SK-N-SH treated with all-trans-retinoic acid at 6 μM for 48 hours (cell line): ENCODE results near the gene KCNQ5.

Experiments used
- ARNTL ChIP-seq: fragments of 450-650 bp; formaldehyde crosslinking; IDR thresholded peaks from 2 replicates; pipeline ENCODE4 v1.5.0; 2020; ENCODE audit warnings: low read depth, mild to moderate bottlenecking, moderate library complexity, borderline replicate concordance
- BACH2 ChIP-seq: fragments of 250-450 bp; sonication (Bioruptor Pico); IDR thresholded peaks from 2 replicates; pipeline ENCODE4 v1.9.0; 2021; ENCODE audit warnings: mild to moderate bottlenecking, borderline replicate concordance
- CREB5 ChIP-seq: fragments of 250-450 bp; sonication (Bioruptor Pico); IDR thresholded peaks from 2 replicates; pipeline ENCODE4 v1.5.1; 2020; ENCODE audit warnings: low read depth, mild to moderate bottlenecking, moderate library complexity
- CSDC2 ChIP-seq: fragments of 250-450 bp; sonication (Bioruptor Pico); IDR thresholded peaks from 2 replicates; pipeline ENCODE4 v1.5.0; 2020; ENCODE audit warnings: mild to moderate bottlenecking, moderate library complexity
- GLIS3 ChIP-seq: fragments of 250-450 bp; sonication (Bioruptor Pico); IDR thresholded peaks from 2 replicates; pipeline ENCODE4 v1.5.0; 2020; ENCODE audit warnings: mild to moderate bottlenecking, moderate library complexity
- ISL1 ChIP-seq: fragments of 250-450 bp; sonication (Bioruptor Pico); IDR thresholded peaks from 2 replicates; pipeline ENCODE4 v2.1.2; 2022; ENCODE audit warnings: mild to moderate bottlenecking, moderate library complexity
- PATZ1 ChIP-seq: fragments of 250-450 bp; sonication (Bioruptor Pico); IDR thresholded peaks from 2 replicates; pipeline ENCODE4 v1.8.0; 2020; ENCODE audit warnings: mild to moderate bottlenecking, moderate library complexity, borderline replicate concordance
- RARB ChIP-seq: fragments of 250-450 bp; sonication (Bioruptor Pico); IDR thresholded peaks from 2 replicates; pipeline ENCODE4 v1.8.0; 2021; ENCODE audit warnings: mild to moderate bottlenecking, moderate library complexity
- TSHZ2 ChIP-seq: fragments of 250-450 bp; sonication (Bioruptor Pico); IDR thresholded peaks from 2 replicates; pipeline ENCODE4 v1.5.0; 2020; ENCODE audit warnings: mild to moderate bottlenecking, moderate library complexity
- ZFP30 ChIP-seq: fragments of 450-650 bp; formaldehyde crosslinking; IDR thresholded peaks from 2 replicates; pipeline ENCODE4 v1.5.0; 2022; ENCODE audit warnings: mild to moderate bottlenecking, moderate library complexity
- ZNF565 ChIP-seq: fragments of 450-650 bp; formaldehyde crosslinking; conservative IDR thresholded peaks from 2 replicates; pipeline ENCODE4 v1.5.0; 2020; ENCODE audit warnings: low read depth, mild to moderate bottlenecking, moderate library complexity
- TF ChIP-seq, protein P1 (sequence below): fragments of 250-450 bp; sonication (Bioruptor Pico); IDR thresholded peaks from 2 replicates; pipeline ENCODE4 v1.5.1; 2021; ENCODE audit warnings: mild to moderate bottlenecking, moderate library complexity

- TF ChIP-seq ISL1 (CRISPR knock-in tag), result no peak
- no peak for TF ChIP-seq CSDC2 (CRISPR knock-in tag)
- TF ChIP-seq ZFP30 (CRISPR knock-in tag), result no peak
- TF ChIP-seq RARB (CRISPR knock-in tag), result no peak
- TF ChIP-seq PATZ1, result no peak
- TF ChIP-seq TSHZ2 (CRISPR knock-in tag), result no peak
- no peak for TF ChIP-seq ARNTL (CRISPR knock-in tag)
- no peak for TF ChIP-seq BACH2 (CRISPR knock-in tag)
- TF ChIP-seq ZNF565 (CRISPR knock-in tag), result no peak
- TF ChIP-seq, protein P1, sequence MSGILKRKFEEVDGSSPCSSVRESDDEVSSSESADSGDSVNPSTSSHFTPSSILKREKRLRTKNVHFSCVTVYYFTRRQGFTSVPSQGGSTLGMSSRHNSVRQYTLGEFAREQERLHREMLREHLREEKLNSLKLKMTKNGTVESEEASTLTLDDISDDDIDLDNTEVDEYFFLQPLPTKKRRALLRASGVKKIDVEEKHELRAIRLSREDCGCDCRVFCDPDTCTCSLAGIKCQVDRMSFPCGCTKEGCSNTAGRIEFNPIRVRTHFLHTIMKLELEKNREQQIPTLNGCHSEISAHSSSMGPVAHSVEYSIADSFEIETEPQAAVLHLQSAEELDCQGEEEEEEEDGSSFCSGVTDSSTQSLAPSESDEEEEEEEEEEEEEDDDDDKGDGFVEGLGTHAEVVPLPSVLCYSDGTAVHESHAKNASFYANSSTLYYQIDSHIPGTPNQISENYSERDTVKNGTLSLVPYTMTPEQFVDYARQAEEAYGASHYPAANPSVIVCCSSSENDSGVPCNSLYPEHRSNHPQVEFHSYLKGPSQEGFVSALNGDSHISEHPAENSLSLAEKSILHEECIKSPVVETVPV (CRISPR knock-in tag), result no peak
- no peak for TF ChIP-seq GLIS3 (CRISPR knock-in tag)
- no peak for TF ChIP-seq CREB5
These were observed 111.2 kb downstream of the KCNQ5 start for GRCh38 chr6:72733045-72733444.
